RWPE2 (cell line): Measurements from ENCODE around the gene RBM20.

Experiments used
- ATAC-seq: fragments of 200-7000 bp; cut with Tn5 transposase; 3 replicates; pipeline ENCODE4 v1.9.1; 2021; ENCODE audit warnings: low read depth
- DNase-seq: peaks from one replicate; pipeline ENCODE4 v3.0.0-alpha.2; 2020; ENCODE audit warnings: low spot score
- H3K27ac ChIP-seq: fragments of 450-650 bp; 2 replicates; pipeline ENCODE4 v1.5.1; 2017; ENCODE audit warnings: mild to moderate bottlenecking; ENCODE audit not compliant: poor library complexity, severe bottlenecking
- H3K27me3 ChIP-seq: fragments of 250-450 bp; sonication (Bioruptor Pico); 2 replicates; pipeline ENCODE4 v1.5.1; 2021; ENCODE audit warnings: mild to moderate bottlenecking, moderate library complexity; ENCODE audit not compliant: insufficient read depth, poor library complexity, severe bottlenecking
- H3K36me3 ChIP-seq: fragments of 250-450 bp; sonication (Bioruptor Pico); 2 replicates; pipeline ENCODE4 v1.5.1; 2020; ENCODE audit warnings: low read depth, mild to moderate bottlenecking, moderate library complexity
- H3K4me1 ChIP-seq: fragments of 250-450 bp; sonication (Bioruptor Pico); 2 replicates; pipeline ENCODE4 v1.5.1; 2021; ENCODE audit warnings: mild to moderate bottlenecking, moderate library complexity; ENCODE audit not compliant: insufficient read depth, poor library complexity, severe bottlenecking
- H3K4me3 ChIP-seq: fragments of 250-450 bp; sonication (Bioruptor Pico); 2 replicates; pipeline ENCODE4 v1.5.1; 2021; ENCODE audit warnings: mild to moderate bottlenecking, moderate library complexity; ENCODE audit not compliant: severe bottlenecking
- H3K9me3 ChIP-seq: fragments of 250-450 bp; sonication (Bioruptor Pico); 2 replicates; pipeline ENCODE4 v1.5.1; 2021; ENCODE audit warnings: mild to moderate bottlenecking, moderate library complexity; ENCODE audit not compliant: severe bottlenecking
- TF ChIP-seq, protein P1 (sequence below): fragments of 450-650 bp; IDR thresholded peaks from one replicate; pipeline ENCODE4 v1.5.1; 2017; ENCODE audit warnings: mild to moderate bottlenecking, moderate library complexity; ENCODE audit not compliant: poor library complexity, severe bottlenecking

Gene RBM20

DNA sequence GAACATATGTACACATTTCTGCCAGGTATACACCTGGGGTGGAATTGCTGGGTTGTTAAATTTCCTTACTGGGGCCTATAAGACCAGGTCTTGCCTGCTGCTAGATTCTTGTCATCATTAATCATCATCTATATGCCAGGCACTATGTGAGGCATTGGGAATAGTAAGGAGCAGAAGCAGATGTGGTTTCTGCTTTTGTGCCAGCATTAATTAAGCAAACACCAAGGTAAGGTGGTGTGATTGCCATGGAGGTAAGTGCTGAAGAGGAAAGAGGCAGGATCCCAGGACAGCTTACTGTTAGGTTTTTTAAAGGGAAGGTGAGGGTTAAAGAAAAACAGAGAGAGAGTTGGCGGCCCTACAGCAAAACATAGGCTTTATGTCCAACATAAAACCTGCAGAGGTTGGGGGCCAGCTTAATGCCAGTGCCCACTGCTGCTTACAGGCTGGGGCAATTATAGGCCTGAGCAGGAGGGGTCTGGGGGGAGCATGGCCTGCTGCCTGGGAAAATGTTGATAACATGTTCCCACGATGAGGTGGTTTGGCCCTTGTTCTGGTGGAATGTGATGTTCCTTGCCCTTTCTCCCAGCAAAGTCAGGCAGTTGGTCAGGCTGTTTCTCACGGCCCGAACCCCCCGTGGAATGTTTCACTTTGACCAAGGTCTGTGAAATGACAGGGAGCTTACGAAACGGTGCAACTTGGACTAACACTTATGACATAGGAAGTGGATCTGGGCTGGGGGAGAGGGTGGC lies 93.9 kb downstream of the RBM20 start:
- no peaks in the 10 kb centered on the region for H3K9me3 ChIP-seq
- H3K27me3 ChIP-seq = peaks cover 11% of the 10 kb centered on the region
- DNase-seq (no peak), ATAC-seq (no peak)
- H3K36me3 ChIP-seq = no peaks in the 10 kb centered on the region
- H3K27ac ChIP-seq = no peak overlapping the region
- no peaks in the 10 kb centered on the region for H3K4me1 ChIP-seq
- TF ChIP-seq, protein P1, sequence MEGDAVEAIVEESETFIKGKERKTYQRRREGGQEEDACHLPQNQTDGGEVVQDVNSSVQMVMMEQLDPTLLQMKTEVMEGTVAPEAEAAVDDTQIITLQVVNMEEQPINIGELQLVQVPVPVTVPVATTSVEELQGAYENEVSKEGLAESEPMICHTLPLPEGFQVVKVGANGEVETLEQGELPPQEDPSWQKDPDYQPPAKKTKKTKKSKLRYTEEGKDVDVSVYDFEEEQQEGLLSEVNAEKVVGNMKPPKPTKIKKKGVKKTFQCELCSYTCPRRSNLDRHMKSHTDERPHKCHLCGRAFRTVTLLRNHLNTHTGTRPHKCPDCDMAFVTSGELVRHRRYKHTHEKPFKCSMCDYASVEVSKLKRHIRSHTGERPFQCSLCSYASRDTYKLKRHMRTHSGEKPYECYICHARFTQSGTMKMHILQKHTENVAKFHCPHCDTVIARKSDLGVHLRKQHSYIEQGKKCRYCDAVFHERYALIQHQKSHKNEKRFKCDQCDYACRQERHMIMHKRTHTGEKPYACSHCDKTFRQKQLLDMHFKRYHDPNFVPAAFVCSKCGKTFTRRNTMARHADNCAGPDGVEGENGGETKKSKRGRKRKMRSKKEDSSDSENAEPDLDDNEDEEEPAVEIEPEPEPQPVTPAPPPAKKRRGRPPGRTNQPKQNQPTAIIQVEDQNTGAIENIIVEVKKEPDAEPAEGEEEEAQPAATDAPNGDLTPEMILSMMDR = no peak
- no peak overlapping the region for H3K4me3 ChIP-seq

DNA sequence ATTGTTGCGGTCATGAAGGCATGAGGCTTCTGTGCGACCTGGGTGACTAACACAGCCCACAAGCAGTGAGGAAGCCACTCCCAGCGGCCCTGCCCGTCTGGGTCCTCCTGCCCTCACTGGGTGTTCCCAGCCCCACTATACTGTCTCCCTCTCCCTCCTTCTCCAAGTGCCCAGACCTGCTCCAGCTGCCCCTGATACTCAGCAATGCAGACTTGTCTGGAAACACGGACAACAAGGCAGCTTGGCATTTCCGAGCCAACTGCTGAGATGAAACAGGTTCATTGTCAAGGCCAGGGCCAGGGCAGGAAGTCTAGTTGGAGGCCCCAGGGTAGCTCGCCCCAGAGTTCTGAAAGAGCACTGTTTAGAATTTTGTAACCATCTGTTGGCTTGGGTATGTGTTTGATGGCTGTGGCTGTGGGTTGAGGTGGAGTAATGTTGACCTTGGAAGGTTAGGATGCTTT lies 95.7 kb downstream of the RBM20 start:
- TF ChIP-seq, protein P1 = no peak
- no peaks in the 10 kb centered on the region for H3K36me3 ChIP-seq
- no peak for DNase-seq
- no peak overlapping the region for H3K27ac ChIP-seq
- H3K4me1 ChIP-seq = no peaks in the 10 kb centered on the region
- no peak overlapping the region for H3K4me3 ChIP-seq
- no peak for ATAC-seq
- no peaks in the 10 kb centered on the region for H3K9me3 ChIP-seq
- H3K27me3 ChIP-seq = peaks cover 8% of the 10 kb centered on the region

DNA sequence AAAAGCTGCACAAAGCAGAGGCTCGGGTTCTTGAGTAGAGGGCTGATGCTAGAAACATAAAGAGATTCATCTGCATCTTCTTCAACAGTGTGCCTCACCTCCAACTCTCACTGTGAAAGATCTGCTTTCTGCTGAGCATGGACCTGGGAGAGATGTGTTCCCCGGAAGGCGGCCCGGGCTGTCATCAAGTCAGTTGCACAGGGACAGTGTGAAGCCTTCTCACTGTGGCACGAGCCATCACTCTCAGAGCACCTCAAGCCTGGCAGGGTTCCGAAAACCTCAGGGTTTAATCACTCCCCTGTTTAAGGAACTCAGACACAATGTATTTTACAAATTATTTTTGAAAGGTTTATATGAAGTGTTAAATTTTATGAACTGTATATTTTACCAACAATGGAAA lies 98.7 kb downstream of the RBM20 start:
- Histone ChIP-seq H3K9me3 (no peaks in the 10 kb centered on the region), H3K4me3 (no peak overlapping the region), H3K4me1 (no peaks in the 10 kb centered on the region), H3K27ac (no peak overlapping the region), H3K27me3 (no peaks in the 10 kb centered on the region), H3K36me3 (no peaks in the 10 kb centered on the region)
- ATAC-seq = no peak
- TF ChIP-seq, protein P1 = no peak
- no peak for DNase-seq

DNA sequence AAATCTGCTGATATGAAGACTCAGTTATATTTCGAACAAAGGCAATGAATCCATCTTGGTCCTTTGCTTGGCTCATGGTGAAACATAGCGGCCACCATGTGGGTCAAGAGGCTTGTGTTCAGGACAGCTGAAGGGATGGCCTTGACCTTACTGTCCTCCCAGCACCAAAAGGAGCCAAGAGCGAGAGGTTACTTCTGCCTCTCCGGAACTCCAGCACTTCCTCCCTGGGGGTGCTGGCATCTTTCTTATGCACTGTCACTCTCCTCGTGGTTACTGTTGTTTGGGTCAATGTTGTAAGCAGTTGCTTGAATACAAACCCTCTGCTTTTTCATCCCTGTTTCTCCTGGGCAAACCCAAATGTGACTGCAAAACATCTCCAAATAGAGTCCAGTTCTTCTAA lies 100.6 kb downstream of the RBM20 start:
- ATAC-seq (no peak), DNase-seq (no peak)
- Histone ChIP-seq H3K4me3 (no peak overlapping the region), H3K27me3 (no peaks in the 10 kb centered on the region), H3K4me1 (no peaks in the 10 kb centered on the region), H3K9me3 (no peaks in the 10 kb centered on the region), H3K36me3 (no peaks in the 10 kb centered on the region), H3K27ac (no peak overlapping the region)
- TF ChIP-seq, protein P1 = no peak

DNA sequence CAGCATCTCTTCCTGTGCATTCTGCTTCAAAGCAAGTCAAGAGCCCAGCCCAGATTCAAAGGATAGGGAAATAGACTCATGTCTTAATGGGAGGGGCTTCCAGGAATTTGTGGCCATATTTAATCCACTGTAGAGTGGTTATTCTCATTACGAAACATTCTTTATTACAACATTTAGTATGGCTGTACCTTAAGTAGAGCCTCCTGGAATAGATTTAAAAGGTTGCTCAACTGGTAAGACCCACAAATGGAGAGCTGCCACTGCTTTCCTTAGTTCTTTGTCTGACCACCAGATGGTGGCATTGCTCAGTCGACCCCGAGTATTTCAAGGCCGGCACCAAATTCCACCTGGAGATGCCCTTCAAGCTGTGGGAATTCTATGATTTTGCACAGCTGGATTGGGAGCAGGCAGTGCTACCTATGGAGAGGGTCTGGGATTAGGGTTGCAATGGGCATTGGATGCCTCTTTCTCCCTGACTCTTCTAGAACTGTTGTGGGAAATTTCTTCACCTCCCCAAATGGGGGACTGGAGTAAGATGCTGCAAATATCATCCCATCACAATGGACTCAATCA lies 102.2 kb downstream of the RBM20 start:
- Histone ChIP-seq H3K36me3 (no peaks in the 10 kb centered on the region), H3K9me3 (no peaks in the 10 kb centered on the region), H3K4me1 (no peaks in the 10 kb centered on the region), H3K27ac (no peak overlapping the region), H3K4me3 (no peak overlapping the region), H3K27me3 (no peaks in the 10 kb centered on the region)
- DNase-seq = no peak
- ATAC-seq = peak; percentile 87
- TF ChIP-seq, protein P1 = peak; percentile 87
